ENCODE results near the gene BDKRB1.
A peak's percentile ranks its signal among the peaks of the same experiment; 100 is the strongest.

BDKRB1 gene

GRCh38 chr14:96279564-96279963 is 23.6 kb downstream of the BDKRB1 start:
- no peak for DNase-seq

GRCh38 chr14:96280104-96280503 is 24.1 kb downstream of the BDKRB1 start:
- no peak for DNase-seq

DNA sequence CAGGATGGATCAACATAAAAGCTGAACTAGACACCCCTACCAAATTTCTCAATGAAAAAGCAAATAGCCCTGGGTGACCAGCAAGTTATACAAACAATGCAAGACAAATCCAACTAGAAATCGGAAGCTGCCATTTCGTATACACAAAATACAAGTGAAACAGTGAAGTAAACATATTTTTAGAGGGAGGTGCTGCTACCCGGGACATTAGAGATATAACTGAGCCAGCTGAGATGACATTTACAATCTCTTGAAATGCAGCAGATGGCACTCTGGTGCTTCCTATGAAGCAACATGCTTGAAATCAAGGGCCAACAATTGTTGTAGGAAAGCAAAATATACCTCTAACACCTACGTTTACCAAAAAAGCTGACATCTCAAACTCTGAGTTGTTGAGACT is 25.5 kb downstream of the BDKRB1 start:
- DNase-seq: no peak

GRCh38 chr14:96284008-96284407 is 28.0 kb downstream of the BDKRB1 start:
- DNase-seq: no peak

DNA sequence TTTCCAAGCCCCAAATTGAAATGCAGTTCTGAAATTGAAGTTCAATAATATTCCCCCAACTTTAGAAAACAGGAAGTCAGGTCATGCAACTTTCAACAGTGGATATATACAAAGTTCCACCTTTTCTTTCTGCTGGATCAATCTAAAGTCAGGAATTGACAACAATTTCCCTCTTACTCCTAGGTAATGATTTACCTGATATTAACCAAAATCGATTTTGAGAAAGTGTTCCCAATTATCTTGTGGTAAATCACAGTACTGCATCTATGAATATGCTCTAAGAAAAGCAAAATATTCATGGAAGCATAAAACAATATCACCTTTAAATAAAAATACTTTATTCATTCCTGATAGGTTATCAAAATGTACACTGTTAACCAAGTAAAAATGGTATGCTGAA is 28.4 kb downstream of the BDKRB1 start:
- DNase-seq: no peak

GRCh38 chr14:96285667-96286066 is 29.7 kb downstream of the BDKRB1 start:
- DNase-seq: no peak

DNA sequence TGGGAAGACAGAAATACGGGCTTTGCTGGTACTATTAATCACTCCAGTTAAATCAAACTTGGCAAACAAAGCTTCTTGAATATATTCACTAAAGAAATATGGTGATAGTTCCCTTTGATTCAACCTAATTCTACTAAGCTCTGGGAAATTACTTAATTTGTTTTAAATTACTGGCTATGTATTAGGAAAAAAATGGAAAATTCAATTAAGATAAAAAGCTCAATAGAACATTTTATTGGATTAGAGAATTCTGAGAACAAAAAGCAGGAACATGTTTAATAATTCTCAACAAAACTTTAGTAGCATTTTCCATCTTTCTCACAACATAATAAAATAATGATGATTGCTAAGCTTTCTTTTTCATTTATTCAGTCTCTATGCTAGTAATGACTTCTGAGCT is 30.2 kb downstream of the BDKRB1 start:
- DNase-seq: no peak

DNA sequence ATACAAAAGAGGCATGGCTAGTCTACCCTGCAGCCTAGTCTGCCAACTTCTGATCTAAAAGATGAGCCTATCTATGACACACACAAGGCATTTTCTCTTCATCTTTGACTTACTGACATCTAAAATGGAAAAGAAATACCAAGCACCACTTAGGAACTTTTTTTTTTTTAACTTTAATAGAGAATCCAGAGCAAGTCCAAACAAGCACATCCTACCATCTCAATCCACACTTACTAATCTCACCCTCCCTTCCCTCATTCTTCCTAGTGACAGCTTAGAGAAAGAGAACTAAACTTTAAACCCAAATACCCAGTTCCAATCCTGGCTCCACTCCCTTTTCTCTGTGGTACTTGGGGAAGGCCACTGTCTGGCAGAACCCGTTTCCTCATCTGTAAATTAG is 31.8 kb downstream of the BDKRB1 start:
- DNase-seq: no peak

DNA sequence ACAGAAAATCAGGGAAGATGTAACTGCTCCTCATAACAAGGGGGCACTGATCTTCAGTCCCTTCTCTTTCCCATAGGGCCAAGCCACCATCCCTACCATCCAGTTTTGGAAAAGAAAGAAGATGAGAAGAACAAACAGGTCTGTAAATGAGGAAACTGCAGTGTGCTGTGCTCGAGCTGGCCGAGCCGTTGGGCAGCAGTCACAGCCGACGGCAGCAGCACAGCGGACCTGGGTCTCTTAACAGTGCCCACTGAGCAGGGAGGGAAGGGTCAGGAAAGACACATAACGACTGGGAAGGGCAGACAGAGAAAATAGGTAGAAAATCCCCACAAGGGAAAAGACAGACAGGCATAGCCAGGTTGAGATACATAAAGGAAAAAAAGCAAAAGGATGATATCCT is 38.2 kb downstream of the BDKRB1 start:
- no peak for DNase-seq

GRCh38 chr14:96297000-96297399 is 41.0 kb downstream of the BDKRB1 start:
- no peak for DNase-seq

DNA sequence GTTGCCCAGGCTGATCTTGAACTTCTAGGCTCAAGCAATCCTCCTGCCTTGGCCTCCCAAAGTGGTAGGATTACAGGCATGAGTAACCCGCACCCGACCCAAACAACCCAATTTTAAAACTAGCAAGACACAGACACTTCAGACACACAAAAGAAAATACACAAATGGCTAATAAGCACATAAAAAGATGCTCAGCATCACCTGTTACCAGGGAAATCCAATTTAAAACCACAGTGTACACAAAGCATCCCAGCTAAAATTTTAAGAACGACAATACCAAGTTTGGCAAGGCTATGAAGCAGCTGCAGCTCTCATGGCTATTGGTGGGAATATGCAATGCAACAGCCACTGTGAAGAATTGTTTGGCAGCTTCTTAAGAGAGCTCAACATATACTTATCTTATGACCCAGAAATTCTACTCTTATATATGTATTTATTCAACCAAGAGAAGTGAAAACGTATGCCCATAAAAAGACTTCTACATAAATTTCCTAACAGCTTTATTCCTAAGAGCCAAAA is 42.0 kb downstream of the BDKRB1 start:
- no peak for DNase-seq

GRCh38 chr14:96299441-96299840 is 43.4 kb downstream of the BDKRB1 start:
- peak in 3 of 51 donors; percentile 2 to 24 (median 3) for DNase-seq

DNA sequence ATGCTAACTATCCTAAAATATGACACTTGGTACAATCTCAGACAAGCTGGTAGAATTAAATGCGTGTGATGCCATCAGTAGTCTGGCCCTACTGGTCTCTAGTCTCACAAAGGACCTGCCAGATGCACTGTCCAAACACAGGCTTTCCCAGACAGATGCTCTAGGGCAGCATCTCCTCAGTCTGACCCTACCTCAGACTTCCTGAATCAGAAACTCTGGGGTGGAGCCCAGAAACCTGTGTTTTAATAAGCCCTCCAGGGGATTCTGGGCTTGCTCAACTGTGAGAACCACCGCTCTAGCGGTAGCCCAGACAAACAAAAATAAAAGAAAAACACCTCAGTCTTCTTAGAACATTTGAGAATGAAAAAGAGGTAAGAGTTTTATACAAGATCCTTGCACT is 48.0 kb downstream of the BDKRB1 start:
- no peak for DNase-seq

DNA sequence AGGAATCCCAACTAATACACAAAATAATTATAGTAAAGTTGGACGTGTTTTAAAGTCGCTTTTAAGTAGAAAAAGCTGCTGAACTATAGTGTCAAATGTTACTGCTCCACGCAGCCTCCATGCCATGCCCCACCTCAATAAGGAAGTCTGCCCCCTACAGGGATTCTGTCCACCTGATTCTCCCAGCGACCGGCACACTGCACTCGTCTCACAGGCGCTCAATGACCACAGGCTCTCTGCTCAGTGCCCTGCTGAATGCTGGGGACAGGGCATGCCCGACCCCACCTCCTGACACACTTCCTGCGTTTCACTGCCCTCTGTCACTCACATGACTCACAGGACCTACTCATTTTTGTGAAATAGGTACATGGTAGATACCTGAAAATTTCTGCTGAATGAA is 48.9 kb downstream of the BDKRB1 start:
- no peak for DNase-seq

GRCh38 chr14:96307434-96307833 is 51.4 kb downstream of the BDKRB1 start:
- no peak for DNase-seq

- no peak for DNase-seq
Observed at GRCh38 chr14:96309133-96309895, 53.3 kb downstream of the BDKRB1 start.

DNA sequence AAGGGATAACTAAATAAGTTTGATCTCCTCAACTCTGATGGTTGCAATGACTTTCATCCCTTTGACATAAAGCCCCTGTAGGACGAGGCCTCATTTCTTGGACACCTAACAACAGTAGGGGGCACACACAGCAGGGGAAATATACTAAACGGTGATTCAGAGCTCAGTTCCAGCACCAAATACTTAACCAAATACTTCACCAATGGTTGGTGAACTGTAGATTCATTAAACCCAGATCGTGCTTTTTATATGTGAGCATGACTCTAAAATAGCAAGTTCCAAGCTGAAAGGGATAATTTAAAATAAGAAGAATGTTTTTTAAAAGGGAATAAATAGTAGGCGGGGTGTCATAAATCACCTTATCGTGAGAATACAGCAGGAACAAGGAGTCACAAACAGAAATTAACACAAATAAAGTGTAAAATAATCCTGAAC is 53.9 kb downstream of the BDKRB1 start:
- DNase-seq: no peak

- DNase-seq: no peak
Observed at GRCh38 chr14:96310906-96311305, 54.9 kb downstream of the BDKRB1 start.
